GM12878 (cell line): ENCODE data around the gene DDX39A. TPM values are rescaled to one million over a fixed set of nuclear protein-coding genes. Genes with fewer than 3 reads are reported as not detected.

Source experiments
- CBX5 ChIP-seq: sonication (generic); IDR thresholded peaks from 2 replicates; pipeline ENCODE4 v1.6.1; 2016; ENCODE audit warnings: low read depth, moderate library complexity, mild to moderate bottlenecking, inconsistent platforms
- CREM ChIP-seq: IDR thresholded peaks from 2 replicates; pipeline ENCODE4 v1.6.1; 2014; ENCODE audit warnings: antibody characterized with exemption, low read depth
- FOXK2 ChIP-seq: fragments of 450-650 bp; IDR thresholded peaks from 2 replicates; pipeline ENCODE4 v1.6.1; 2017; ENCODE audit warnings: mild to moderate bottlenecking, moderate library complexity
- HCFC1 ChIP-seq: fragments of 150-350 bp; IDR thresholded peaks from 2 replicates; pipeline ENCODE4 v1.6.1; 2014; ENCODE audit warnings: low read length
- MEF2A ChIP-seq: IDR thresholded peaks from 2 replicates; pipeline ENCODE4 v1.6.1; 2011; ENCODE audit warnings: low read depth, mild to moderate bottlenecking, low read length, moderate library complexity; ENCODE audit not compliant: insufficient read depth
- NFYB ChIP-seq: IDR thresholded peaks from 2 replicates; pipeline ENCODE4 v1.6.1; 2011; ENCODE audit warnings: low read depth, mild to moderate bottlenecking, low read length, improper control_type of control experiment, moderate library complexity; ENCODE audit not compliant: insufficient read depth
- PAX8 ChIP-seq: fragments of 450-650 bp; IDR thresholded peaks from 2 replicates; pipeline ENCODE4 v1.6.1; 2017; ENCODE audit warnings: mild to moderate bottlenecking, moderate library complexity
- PKNOX1 ChIP-seq: fragments of 450-650 bp; IDR thresholded peaks from 2 replicates; pipeline ENCODE4 v1.6.1; 2016; ENCODE audit warnings: mild to moderate bottlenecking
- SIX5 ChIP-seq: IDR thresholded peaks from 2 replicates; pipeline ENCODE4 v1.6.1; 2011; ENCODE audit warnings: mild to moderate bottlenecking, low read depth, low read length, moderate library complexity; ENCODE audit not compliant: severe bottlenecking
- SPI1 ChIP-seq: IDR thresholded peaks from 2 replicates; pipeline ENCODE4 v1.6.1; 2011; ENCODE audit warnings: low read depth, mild to moderate bottlenecking, low read length, moderate library complexity, borderline replicate concordance; ENCODE audit not compliant: insufficient read depth
- TCF3 ChIP-seq: IDR thresholded peaks from 2 replicates; pipeline ENCODE4 v1.6.1; 2012; ENCODE audit warnings: low read depth, mild to moderate bottlenecking, low read length, borderline replicate concordance; ENCODE audit not compliant: insufficient read depth
- ZNF274 ChIP-seq: IDR thresholded peaks from one replicate; pipeline ENCODE4 v1.8.0; 2011; ENCODE audit not compliant: insufficient read length, insufficient read depth
- polyA plus RNA-seq, 11 experiments: library from polyadenylated mRNA; depleted of rRNA in 4 of 11; unstranded in 6 of 11; stranded (reverse) in 5 of 11; fragments of >200 nt; fragmentation: Nextera tagmentation in 4 of 11; fragmentation: Illumina TruSeq in 1 of 11; extraction: Ambion mirVana in 4 of 11; extraction: Trizol in 1 of 11; gene quantifications; 1 replicate in 1 of 11; 2 replicates in 10 of 11; pipeline versions ENCODE4 v1.2.1 to v1.2.3, GENCODE V29; 2011 to 2016; ENCODE audit warnings: inconsistent platforms in 2 of 11, missing spikeins in 2 of 11, low read depth in 1 of 11
- total RNA-seq, 4 experiments: library from RNA; depleted of rRNA in 3 of 4; stranded (reverse); fragments of >200 nt in 3 of 4; fragmentation: Illumina TruSeq in 1 of 4; extraction: Trizol in 1 of 4; gene quantifications; 2 replicates each; pipeline versions ENCODE4 v1.2.1 to v1.2.3, GENCODE V29; 2013 to 2021
- TF ChIP-seq, protein P1 (sequence below): fragments of 450-650 bp; IDR thresholded peaks from 2 replicates; pipeline ENCODE4 v1.6.1; 2016; ENCODE audit warnings: mild to moderate bottlenecking, moderate library complexity, borderline replicate concordance
- TF ChIP-seq, protein P2 (sequence below): IDR thresholded peaks from 2 replicates; pipeline ENCODE4 v1.6.1; 2012; ENCODE audit warnings: low read depth, low read length, improper control_type of control experiment
- TF ChIP-seq, protein P3 (sequence below): fragments of 150-350 bp; IDR thresholded peaks from 2 replicates; pipeline ENCODE4 v1.6.1; 2016; ENCODE audit warnings: low read depth, low read length

The DDX39A gene
- total and polyA plus RNA-seq, 10 of the 15 experiments (the other 5 are each of a cell fraction or from before 2014, with no cell fraction given) = 113 to 378 (median 224) TPM

- TF ChIP-seq, protein P1, sequence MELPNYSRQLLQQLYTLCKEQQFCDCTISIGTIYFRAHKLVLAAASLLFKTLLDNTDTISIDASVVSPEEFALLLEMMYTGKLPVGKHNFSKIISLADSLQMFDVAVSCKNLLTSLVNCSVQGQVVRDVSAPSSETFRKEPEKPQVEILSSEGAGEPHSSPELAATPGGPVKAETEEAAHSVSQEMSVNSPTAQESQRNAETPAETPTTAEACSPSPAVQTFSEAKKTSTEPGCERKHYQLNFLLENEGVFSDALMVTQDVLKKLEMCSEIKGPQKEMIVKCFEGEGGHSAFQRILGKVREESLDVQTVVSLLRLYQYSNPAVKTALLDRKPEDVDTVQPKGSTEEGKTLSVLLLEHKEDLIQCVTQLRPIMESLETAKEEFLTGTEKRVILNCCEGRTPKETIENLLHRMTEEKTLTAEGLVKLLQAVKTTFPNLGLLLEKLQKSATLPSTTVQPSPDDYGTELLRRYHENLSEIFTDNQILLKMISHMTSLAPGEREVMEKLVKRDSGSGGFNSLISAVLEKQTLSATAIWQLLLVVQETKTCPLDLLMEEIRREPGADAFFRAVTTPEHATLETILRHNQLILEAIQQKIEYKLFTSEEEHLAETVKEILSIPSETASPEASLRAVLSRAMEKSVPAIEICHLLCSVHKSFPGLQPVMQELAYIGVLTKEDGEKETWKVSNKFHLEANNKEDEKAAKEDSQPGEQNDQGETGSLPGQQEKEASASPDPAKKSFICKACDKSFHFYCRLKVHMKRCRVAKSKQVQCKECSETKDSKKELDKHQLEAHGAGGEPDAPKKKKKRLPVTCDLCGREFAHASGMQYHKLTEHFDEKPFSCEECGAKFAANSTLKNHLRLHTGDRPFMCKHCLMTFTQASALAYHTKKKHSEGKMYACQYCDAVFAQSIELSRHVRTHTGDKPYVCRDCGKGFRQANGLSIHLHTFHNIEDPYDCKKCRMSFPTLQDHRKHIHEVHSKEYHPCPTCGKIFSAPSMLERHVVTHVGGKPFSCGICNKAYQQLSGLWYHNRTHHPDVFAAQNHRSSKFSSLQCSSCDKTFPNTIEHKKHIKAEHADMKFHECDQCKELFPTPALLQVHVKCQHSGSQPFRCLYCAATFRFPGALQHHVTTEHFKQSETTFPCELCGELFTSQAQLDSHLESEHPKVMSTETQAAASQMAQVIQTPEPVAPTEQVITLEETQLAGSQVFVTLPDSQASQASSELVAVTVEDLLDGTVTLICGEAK = no peak; the same call in 1 of the 2 replicates
- TF ChIP-seq CREM (peak; percentile 94), PAX8 (no peak), PKNOX1 (peak; percentile 80), CBX5 (no peak), TCF3 (no peak), NFYB (no peak), ZNF274 (no peak), FOXK2 (no peak), MEF2A (0 out of 2 replicates have a peak, but pooled peaks have one; percentile 4), HCFC1 (no peak), SIX5 (no peak), SPI1 (no peak)
- TF ChIP-seq, protein P2, sequence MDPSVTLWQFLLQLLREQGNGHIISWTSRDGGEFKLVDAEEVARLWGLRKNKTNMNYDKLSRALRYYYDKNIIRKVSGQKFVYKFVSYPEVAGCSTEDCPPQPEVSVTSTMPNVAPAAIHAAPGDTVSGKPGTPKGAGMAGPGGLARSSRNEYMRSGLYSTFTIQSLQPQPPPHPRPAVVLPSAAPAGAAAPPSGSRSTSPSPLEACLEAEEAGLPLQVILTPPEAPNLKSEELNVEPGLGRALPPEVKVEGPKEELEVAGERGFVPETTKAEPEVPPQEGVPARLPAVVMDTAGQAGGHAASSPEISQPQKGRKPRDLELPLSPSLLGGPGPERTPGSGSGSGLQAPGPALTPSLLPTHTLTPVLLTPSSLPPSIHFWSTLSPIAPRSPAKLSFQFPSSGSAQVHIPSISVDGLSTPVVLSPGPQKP = 0 out of 2 replicates have a peak, but pooled peaks have one; percentile 12
- TF ChIP-seq, protein P3, sequence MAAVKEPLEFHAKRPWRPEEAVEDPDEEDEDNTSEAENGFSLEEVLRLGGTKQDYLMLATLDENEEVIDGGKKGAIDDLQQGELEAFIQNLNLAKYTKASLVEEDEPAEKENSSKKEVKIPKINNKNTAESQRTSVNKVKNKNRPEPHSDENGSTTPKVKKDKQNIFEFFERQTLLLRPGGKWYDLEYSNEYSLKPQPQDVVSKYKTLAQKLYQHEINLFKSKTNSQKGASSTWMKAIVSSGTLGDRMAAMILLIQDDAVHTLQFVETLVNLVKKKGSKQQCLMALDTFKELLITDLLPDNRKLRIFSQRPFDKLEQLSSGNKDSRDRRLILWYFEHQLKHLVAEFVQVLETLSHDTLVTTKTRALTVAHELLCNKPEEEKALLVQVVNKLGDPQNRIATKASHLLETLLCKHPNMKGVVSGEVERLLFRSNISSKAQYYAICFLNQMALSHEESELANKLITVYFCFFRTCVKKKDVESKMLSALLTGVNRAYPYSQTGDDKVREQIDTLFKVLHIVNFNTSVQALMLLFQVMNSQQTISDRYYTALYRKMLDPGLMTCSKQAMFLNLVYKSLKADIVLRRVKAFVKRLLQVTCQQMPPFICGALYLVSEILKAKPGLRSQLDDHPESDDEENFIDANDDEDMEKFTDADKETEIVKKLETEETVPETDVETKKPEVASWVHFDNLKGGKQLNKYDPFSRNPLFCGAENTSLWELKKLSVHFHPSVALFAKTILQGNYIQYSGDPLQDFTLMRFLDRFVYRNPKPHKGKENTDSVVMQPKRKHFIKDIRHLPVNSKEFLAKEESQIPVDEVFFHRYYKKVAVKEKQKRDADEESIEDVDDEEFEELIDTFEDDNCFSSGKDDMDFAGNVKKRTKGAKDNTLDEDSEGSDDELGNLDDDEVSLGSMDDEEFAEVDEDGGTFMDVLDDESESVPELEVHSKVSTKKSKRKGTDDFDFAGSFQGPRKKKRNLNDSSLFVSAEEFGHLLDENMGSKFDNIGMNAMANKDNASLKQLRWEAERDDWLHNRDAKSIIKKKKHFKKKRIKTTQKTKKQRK = no peak
These were observed 49.6 kb downstream of the DDX39A start (continued) for GRCh38 chr19:14369399-14370168.
